WI38 (cell line): ENCODE data around the gene SLC37A2.
"Not testable (repeated sequence)": the region's sequence is repeated elsewhere in the genome, so short reads cannot be mapped to it uniquely, and the experiment has no call there.

Experiments
- H3K4me3 ChIP-seq: 2 replicates; pipeline ENCODE4 v1.5.1; 2011; ENCODE audit warnings: low read depth, mild to moderate bottlenecking, control low read depth, low read length
- CTCF ChIP-seq: IDR thresholded peaks from 2 replicates; pipeline ENCODE4 v1.5.1; 2012; ENCODE audit warnings: low read depth, mild to moderate bottlenecking, control low read depth, low read length

Gene SLC37A2

GRCh38 chr11:125084057-125084416, 20.9 kb downstream of the SLC37A2 start:
- no peak for TF ChIP-seq CTCF
- H3K4me3 ChIP-seq: no peak overlapping the region

- no peak overlapping the region for H3K4me3 ChIP-seq
Observed at GRCh38 chr11:125084761-125085231, 21.7 kb downstream of the SLC37A2 start.

GRCh38 chr11:125085301-125086081, 22.4 kb downstream of the SLC37A2 start:
- no peak overlapping the region for H3K4me3 ChIP-seq
- TF ChIP-seq CTCF: no peak

More at GRCh38 chr11:125084761-125085231, 21.7 kb downstream of the SLC37A2 start:
- no peak for TF ChIP-seq CTCF

GRCh38 chr11:125086633-125087296, 23.7 kb downstream of the SLC37A2 start:
- TF ChIP-seq CTCF: no peak
- H3K4me3 ChIP-seq: no peak overlapping the region

GRCh38 chr11:125088123-125088522, 25.0 kb downstream of the SLC37A2 start:
- no peak for TF ChIP-seq CTCF
- no peak overlapping the region for H3K4me3 ChIP-seq

- H3K4me3 ChIP-seq: no peak overlapping the region
- no peak for TF ChIP-seq CTCF
Observed at GRCh38 chr11:125088576-125089455, 25.7 kb downstream of the SLC37A2 start.

GRCh38 chr11:125089481-125089880, 26.4 kb downstream of the SLC37A2 start:
- H3K4me3 ChIP-seq: not testable (repeated sequence)

- H3K4me3 ChIP-seq: not testable (repeated sequence)
Observed at GRCh38 chr11:125090151-125090550, 27.0 kb downstream of the SLC37A2 start.
